Stimulated activated CD4-positive, alpha-beta T cell treated with anti-CD3 and anti-CD28 coated beads, TNF-alpha, amount 100 ng/mL, for 1 hour (primary cell): ENCODE results near the gene TUBB.

Experiments
- DNase-seq, 3 donors: peaks; one replicate each; pipeline ENCODE4 v3.0.0-alpha.2; 2020; ENCODE audit warnings: low read depth in 3 of 3, low spot score in 1 of 3

TUBB gene

DNA sequence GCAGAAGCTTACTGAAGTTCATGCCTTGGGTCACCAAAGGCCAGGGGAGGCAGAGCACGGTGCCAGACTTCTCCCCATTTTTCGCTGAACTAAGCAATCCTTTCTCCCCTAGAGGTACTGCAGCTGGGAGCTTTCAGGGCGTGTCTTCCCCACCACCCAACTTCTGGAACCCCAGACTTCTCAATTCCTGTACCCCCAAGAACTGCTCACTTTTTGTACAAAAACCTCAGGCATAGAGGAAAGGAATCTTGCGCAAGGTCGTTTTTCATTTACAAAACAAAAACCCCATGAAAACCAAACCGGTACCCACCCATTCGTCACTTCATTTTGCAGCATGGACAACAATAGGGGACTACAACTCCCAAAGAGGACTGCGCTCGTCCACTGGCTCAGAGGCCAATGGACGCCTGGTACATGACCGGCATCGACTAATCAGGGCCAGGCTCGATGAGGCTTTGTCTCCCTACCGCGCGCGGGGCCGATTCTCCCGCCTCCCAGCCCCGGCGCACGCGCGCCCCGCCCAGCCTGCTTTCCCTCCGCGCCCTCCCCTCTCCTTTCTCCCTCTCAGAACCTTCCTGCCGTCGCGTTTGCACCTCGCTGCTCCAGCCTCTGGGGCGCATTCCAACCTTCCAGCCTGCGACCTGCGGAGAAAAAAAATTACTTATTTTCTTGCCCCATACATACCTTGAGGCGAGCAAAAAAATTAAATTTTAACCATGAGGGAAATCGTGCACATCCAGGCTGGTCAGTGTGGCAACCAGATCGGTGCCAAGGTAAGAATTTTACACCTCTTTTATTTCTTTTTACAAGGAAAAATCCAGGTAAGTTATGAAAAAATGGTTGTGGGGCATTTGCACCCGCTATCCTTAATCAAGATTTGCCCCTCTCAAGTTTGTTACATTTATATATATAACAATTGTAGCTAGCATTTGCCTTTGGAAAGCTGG lies at the start of gene TUBB:
Gene TUBB, plus strand, starts transcription at position 562 of the 947 bp plus-strand sequence. Its CDS starts 155 bp downstream, at position 717.
- DNase-seq = peak; percentile 85 to 90 (median 87)

- DNase-seq = no peak
Observed at GRCh38 chr6:30670760-30671527, 49.2 kb upstream of the TUBB start.

DNA sequence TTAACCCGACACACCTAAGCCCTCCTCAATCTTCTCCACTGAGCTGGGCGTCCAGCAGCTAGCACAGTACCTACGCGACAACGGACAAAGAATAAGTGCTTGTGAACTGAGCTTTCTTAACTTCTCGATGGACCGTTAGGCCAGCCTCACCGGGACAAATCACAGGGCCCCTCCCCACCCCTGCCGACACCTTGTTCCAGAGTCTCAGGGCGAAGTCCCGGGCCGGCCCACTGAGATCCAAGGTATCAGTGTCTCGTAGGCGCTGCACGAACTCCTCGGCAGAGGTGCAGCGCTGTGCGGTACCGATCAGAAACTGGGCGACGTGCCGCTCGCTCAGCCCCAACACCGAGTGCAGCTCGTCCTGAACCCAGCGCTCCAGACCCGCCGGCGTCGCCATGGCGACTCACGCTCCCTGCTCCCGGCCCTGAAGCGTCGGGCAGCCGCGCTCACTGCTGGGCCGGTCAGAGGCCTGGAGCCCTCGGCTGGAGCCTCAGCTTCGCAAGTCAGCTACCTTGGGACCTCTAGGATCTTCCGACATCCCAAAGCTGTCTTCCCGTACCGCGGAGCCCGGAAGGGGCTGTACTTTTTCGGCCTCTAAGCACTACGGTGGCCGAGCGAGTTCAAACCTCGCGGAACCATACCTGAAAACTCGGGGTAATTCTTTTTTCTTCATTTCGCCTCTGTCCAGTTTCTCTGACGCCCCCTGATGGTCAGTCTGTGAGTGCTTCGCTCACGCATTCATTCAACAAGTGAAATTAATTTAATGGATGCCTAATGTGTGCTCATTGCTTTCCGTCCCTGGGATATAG lies 47.5 kb upstream of the TUBB start, which contains the start of gene DHX16:
Gene DHX16, minus strand, starts transcription at position 562 of the 809 bp plus-strand sequence. Its CDS starts 165 bp downstream, at position 397.
- DNase-seq = peak; percentile 76 to 83 (median 76)

DNA sequence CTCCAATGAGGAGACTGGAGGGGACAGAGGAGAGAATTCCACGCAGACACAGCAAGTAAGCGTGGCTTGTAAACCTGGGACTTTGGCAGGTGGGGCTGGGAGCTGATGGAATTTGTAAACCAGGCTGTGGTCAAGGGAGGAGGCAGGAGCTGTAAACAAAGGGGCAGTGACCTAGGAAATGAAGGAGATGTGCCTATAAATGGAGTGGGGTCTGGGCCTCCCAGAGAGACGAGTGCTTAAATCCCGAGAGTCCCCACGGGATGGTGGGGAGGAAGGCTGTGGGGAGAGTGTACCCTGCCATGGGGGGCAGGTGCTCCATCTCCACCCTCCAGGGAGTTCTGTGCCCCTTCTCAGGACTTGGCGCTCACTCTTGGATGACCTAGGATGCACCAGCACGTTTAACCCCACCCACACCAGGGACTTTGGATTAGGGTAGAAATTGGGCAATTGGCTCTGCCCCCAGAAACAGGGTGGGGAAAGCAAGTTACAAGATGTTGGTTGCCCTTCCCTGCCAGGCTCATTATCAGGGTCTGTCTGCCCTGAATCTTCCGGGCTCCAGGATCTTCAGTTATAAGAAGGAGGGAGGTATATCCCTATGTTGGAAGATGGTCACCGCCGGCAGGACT lies 43.4 kb upstream of the TUBB start:
- DNase-seq = no peak

GRCh38 chr6:30678964-30679726 lies 41.0 kb upstream of the TUBB start:
- DNase-seq = peak; percentile 74 to 94 (median 86)

DNA sequence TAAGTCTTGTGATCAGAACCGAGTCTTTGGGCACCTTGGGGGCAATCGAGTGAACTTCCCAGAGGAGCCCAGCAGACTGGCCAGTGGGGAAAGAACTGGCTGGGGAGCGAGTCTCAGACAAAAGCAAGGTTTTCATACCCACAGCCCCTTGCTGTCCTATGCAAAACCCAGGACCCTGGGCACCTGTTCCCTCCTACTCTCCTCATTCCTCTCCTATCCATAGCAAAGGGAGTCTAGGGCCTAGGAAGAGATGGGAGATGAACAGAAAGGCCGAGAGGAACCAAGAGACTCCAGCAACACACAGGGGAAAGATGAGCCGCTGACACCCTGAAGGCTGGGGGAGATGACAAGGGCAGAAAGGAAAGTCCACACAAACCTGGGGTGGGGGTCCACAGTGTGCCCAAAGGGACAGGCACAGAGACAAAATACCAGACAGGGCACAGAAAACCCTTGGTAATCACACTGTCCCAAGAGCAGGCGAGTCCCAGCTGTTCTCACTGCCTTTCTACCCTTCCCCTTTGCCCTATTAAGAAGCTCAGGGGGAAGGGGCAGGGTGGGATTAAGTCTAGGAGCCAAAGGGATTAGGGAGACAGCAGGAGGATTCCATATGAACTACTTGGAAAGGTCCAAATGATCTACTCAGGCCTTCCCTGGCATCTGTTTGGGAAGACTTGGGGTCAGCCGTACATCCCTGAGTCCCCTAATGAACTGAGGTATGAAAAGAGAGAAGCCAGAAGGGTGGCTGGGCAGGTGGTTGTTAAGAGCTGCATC lies 40.2 kb upstream of the TUBB start:
- no peak for DNase-seq

DNA sequence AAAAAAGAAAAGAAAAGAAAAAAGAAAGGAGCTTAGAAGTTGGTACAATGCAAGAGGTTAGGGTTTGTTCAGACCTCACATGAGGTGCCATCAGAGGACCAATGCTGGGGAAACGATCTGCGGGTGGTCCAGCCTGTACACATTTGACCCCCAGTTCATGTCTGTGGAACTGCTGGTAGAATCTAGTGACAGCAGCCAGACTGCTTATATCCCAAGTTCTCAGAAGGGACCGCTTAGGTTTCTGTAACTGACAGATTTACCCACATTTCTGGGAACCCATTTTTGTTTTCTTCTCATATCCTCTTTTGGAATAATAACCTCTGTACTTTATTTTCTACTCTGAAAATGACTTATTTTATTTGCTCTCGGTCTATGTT lies 38.4 kb upstream of the TUBB start:
- no peak for DNase-seq

- peak; percentile 68 to 69 (median 68) for DNase-seq
Observed at GRCh38 chr6:30682143-30683117, 37.7 kb upstream of the TUBB start.

- no peak for DNase-seq
Observed at GRCh38 chr6:30683183-30683979, 36.8 kb upstream of the TUBB start.

GRCh38 chr6:30683980-30684338 lies 36.2 kb upstream of the TUBB start:
- no peak for DNase-seq

DNA sequence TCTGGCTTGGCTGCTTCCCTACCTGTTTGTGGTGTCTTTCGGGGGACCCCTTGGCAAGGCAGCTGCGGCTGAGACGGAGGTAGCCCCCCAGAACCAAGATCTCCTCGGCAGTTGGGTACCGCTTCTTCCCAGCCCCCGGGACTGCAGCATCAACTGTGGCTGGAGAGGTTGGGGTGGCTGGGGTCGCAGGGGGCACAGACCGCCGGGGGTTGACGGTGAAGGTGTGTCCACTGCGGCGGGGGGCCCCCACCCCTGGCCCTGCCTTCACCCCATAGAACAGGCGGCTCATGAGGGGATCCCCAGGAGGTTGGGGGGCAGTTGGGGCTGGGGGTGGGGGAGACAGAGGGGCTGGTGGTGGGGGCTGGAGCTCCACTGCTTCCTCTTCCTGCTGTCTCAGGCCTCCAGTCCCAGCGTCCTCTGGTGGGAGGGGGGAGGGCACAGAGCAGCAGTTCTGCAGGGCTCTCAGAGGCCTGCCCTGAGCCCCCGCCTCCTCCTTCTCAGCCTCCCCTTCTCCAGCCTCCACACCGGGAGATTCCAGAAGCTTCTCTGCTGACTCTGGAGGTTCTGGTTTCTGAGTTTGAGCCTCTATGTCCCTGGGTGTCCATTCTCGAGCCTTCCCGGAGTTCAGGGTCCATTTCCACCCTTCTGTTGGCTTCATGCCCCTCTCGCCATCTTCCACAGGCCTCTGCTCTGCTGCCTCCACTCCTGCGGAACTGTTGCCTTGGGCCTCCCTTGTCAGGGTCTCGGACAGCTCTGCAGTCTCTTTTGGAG lies 35.6 kb upstream of the TUBB start:
- DNase-seq = peak in 2 of 3 donors; percentile 34 to 42

DNA sequence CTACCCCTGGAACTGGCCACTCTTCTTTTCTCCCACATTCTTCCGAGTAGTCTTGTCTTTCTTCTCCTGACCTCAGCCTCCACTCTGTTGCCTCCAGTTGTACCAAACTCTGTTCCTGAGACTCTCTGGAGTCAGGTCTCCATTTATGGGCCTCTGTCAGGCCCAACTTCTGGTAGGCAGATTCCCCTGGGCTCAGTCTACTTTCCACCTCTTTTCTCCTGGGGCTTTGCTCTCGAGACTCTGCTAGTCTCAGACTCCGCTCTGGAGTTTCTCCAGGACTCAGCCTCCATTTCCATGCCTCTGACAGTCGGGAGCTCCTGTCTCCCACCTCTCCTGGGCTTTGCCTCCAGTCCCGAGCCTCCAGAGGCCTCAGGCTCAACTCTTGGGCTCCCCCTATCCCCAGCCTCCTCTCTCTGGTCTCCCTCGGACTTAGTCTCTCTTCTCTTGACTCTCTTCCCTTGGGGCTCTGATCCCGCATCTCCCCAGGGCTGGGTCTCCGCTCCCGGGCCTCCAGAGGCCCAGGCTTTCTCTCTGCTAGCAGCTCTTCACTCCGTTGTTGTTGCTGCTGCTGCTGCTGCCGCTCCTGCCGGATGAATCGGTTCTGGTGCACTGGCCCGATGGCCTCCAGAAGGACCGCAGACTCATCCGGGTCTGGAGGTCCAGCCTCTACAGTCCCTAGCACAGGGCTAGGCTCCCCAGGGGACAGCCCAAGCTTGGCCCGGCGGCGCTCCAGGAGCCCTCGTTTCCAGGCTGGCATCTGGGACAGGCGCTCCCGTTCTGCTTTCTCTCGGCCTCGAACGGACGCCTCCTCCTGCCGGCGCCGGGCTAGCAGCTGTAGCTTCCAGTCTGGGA lies 34.8 kb upstream of the TUBB start:
- DNase-seq = no peak

DNA sequence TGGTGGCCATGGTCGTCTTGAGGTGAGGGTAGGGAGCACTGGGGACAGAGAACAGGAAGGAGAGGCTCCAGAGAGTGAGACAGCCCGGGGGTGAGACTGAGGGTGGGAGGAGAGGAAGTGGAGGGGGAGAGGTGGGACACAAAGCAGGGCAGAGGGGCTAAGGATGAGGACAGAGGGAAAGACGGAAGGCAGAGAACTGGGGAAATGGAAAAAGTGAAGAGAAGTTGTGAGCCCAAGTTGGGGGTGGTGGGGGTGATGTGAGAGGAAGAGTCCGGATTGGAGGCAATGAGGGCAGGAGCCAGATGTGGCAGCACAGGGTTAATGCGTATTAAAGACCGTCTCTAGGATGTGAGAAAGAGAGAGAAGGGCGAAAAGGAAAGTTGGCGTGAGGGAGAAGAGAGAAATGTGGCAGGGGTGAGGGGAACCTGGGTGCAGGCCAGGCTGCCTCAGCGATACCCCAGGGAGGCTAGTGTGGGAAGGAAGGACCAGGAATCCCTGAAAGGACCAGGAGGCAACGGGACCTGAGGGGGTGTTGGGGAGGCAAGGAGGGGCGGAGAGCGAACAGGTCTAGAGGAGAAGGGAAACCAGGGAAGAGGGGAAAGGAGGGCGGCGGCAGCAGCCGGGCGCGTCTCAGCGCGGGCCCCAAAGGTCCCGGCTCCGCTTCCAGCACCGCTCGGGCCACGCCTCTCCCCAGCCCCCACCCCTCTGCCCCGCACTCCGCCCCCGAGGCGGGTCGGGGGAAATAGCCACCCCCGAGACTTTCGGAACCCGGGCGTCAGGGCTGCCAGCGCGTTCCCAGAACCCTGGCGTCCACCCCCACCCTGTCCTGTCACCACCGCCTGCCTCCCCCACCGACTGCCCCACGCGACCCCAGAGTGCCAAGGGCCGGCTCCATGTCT lies 33.9 kb upstream of the TUBB start, which contains the start of gene PPP1R18:
Gene PPP1R18, minus strand, starts transcription at position 637 of the 899 bp plus-strand sequence. Its CDS starts 627 bp downstream, at position 10.
- DNase-seq = peak; percentile 56 to 85 (median 60)
